NCI-H524 (cell line): ENCODE results near the gene FOXD2.
"Not testable (repeated sequence)": the region's sequence is repeated elsewhere in the genome, so short reads cannot be mapped to it uniquely, and the experiment has no call there.

ENCODE experiments used
- DNase-seq, 2 experiments: peaks; one replicate each; lab custom pipeline; 2025; lab: John Stamatoyannopoulos, UW

The FOXD2 gene

GRCh38 chr1:47439819-47440598 lies 2.2 kb downstream of the FOXD2 start:
- no peak for DNase-seq

- DNase-seq: no peak
These were observed 2.8 kb downstream of the FOXD2 start for GRCh38 chr1:47440599-47441081.

GRCh38 chr1:47441450-47442106 lies 3.7 kb downstream of the FOXD2 start:
- no peak for DNase-seq

- DNase-seq: no peak
These were observed 4.4 kb downstream of the FOXD2 start for GRCh38 chr1:47442202-47442601.

GRCh38 chr1:47442842-47443529 lies 5.1 kb downstream of the FOXD2 start:
- no peak for DNase-seq

- no peak for DNase-seq
These were observed 5.9 kb downstream of the FOXD2 start for GRCh38 chr1:47443530-47444296.

- no peak for DNase-seq
These were observed 6.4 kb downstream of the FOXD2 start for GRCh38 chr1:47444297-47444561.

- peak in 1 of 2 experiments; percentile 23 for DNase-seq
These were observed 7.0 kb downstream of the FOXD2 start for GRCh38 chr1:47444562-47445465.

- no peak for DNase-seq
These were observed 8.1 kb downstream of the FOXD2 start for GRCh38 chr1:47445823-47446550.

GRCh38 chr1:47448462-47449222 lies 10.8 kb downstream of the FOXD2 start:
- DNase-seq: no peak

GRCh38 chr1:47449822-47450552 lies 12.1 kb downstream of the FOXD2 start:
- DNase-seq: no peak

- no peak for DNase-seq
These were observed 12.8 kb downstream of the FOXD2 start for GRCh38 chr1:47450606-47451005.

- no peak for DNase-seq
These were observed 14.6 kb downstream of the FOXD2 start for GRCh38 chr1:47452426-47452825.

GRCh38 chr1:47453910-47454309 lies 16.1 kb downstream of the FOXD2 start:
- not testable (repeated sequence) for DNase-seq

- DNase-seq: no peak
These were observed 18.4 kb downstream of the FOXD2 start for GRCh38 chr1:47456250-47456649.

GRCh38 chr1:47457547-47457946 lies 19.7 kb downstream of the FOXD2 start:
- DNase-seq: not testable (repeated sequence)

- DNase-seq: peak; percentile 51 to 82
These were observed 21.5 kb downstream of the FOXD2 start for GRCh38 chr1:47459253-47459788.

GRCh38 chr1:47460040-47460439 lies 22.2 kb downstream of the FOXD2 start:
- DNase-seq: no peak

GRCh38 chr1:47460456-47460855 lies 22.6 kb downstream of the FOXD2 start:
- no peak for DNase-seq
